ENCODE measurements around the gene ABLIM2. TPM values are rescaled to one million over a fixed set of nuclear protein-coding genes. Genes with fewer than 3 reads are reported as not detected.

ABLIM2 gene
- total and polyA plus RNA-seq, 2 of the 4 experiments (the other 2 are of a cell fraction), result under 0.01 to 0.10 TPM

GRCh38 chr4:7998447-7998846, 160.2 kb downstream of the ABLIM2 start:
- no peak overlapping the region for H2AK5ac ChIP-seq (ENCODE audit: low read depth, low read length)
- in situ Hi-C loops (cut with MboI; ENCODE audit: low sequenced_read_pairs), result no loop called here

More at GRCh38 chr4:7998447-7998846, 160.2 kb downstream of the ABLIM2 start:
- no peaks in the 10 kb centered on the region for H3K79me1 ChIP-seq (ENCODE audit: low read depth in 1 of 2, low read length in 2 of 2)
- H3K18ac ChIP-seq (ENCODE audit: low read depth, low read length), result no peak overlapping the region
- H3K56ac ChIP-seq (ENCODE audit: extremely low read depth, insufficient read depth, low read length), result no peak overlapping the region
- intact Hi-C loops (cut with micrococcal nuclease), result no loop called here
- no peak for ATAC-seq (ENCODE audit: low read depth)
- H2BK120ac ChIP-seq (ENCODE audit: low read depth, low read length), result no peak overlapping the region
- H4K91ac ChIP-seq (ENCODE audit: insufficient read depth, low read depth, low read length), result no peak overlapping the region
- no peaks in the 10 kb centered on the region for H3K9me1 ChIP-seq (ENCODE audit: insufficient read depth, low read length)
- no peak overlapping the region for H3K23ac ChIP-seq (ENCODE audit: low read depth, low read length)
- no peak overlapping the region for H3K4me3 ChIP-seq (ENCODE audit: insufficient read depth, low read depth, low read length)
- DNase-seq, result no peak
- no peaks in the 10 kb centered on the region for H3K4me1 ChIP-seq (ENCODE audit: control insufficient read depth, insufficient read depth, low read length)
- no peak overlapping the region for H4K5ac ChIP-seq (ENCODE audit: low read depth, low read length)
- dilution Hi-C loops (cut with HindIII; ENCODE audit: low sequenced_read_pairs, unreplicated experiment), result no loop called here
- H3K27me3 ChIP-seq (ENCODE audit: control insufficient read depth, insufficient read depth, low read length), result peaks cover 55% of the 10 kb centered on the region
- no peak overlapping the region for H3K4me2 ChIP-seq (ENCODE audit: low read depth, low read length)
- H3K14ac ChIP-seq (replicated peaks; ENCODE audit: low read depth, low read length), result no peak overlapping the region
- TF ChIP-seq CHD1 (IDR thresholded peaks at IDR 0.05; ENCODE audit: low read depth, low read length), result no peak
- TF ChIP-seq MAZ (IDR thresholded peaks at IDR 0.05; ENCODE audit: borderline replicate concordance, low read depth, low read length), result no peak
- no peak for TF ChIP-seq NFE2L2 (IDR thresholded peaks at IDR 0.05; ENCODE audit: low read depth, low read length)
- no peak for TF ChIP-seq FOS (IDR thresholded peaks at IDR 0.05; ENCODE audit: low read depth, low read length)
- no peak for TF ChIP-seq RFX5 (IDR thresholded peaks at IDR 0.05; ENCODE audit: low read depth, low read length)
- TF ChIP-seq MAFK (IDR thresholded peaks at IDR 0.05; ENCODE audit: low read depth, low read length), result no peak
- no peak for TF ChIP-seq POLR2A (IDR thresholded peaks at IDR 0.05; ENCODE audit: low read depth, low read length)
- TF ChIP-seq BHLHE40 (IDR thresholded peaks at IDR 0.05; ENCODE audit: low read depth, low read length), result no peak
- no peak for TF ChIP-seq RAD21 (IDR thresholded peaks at IDR 0.05; ENCODE audit: low read length)
- TF ChIP-seq CTCF (conservative IDR thresholded peaks at IDR 0.05; ENCODE audit: low read depth, low read length), result no peak
- no peak for TF ChIP-seq MXI1 (IDR thresholded peaks at IDR 0.05; ENCODE audit: borderline replicate concordance, low read depth, low read length)
- no peak overlapping the region for H2AK9ac ChIP-seq (replicated peaks; ENCODE audit: low read depth, low read length, poor library complexity)
- H3K36me3 ChIP-seq (ENCODE audit: control insufficient read depth, insufficient read depth, low read length), result no peaks in the 10 kb centered on the region
- H2BK20ac ChIP-seq (ENCODE audit: low read depth, low read length), result no peak overlapping the region
- no TSS peak for BruUV-seq (replicated peaks)
- ChIA-PET POLR2A (ENCODE audit: unreplicated experiment) (no interaction called here), CTCF (no interaction called here)
- H2AFZ ChIP-seq (replicated peaks; ENCODE audit: low read length, poor library complexity), result no peak overlapping the region
- H2BK5ac ChIP-seq (ENCODE audit: low read depth, low read length, poor library complexity, severe bottlenecking), result no peak overlapping the region
- H3K27ac ChIP-seq (ENCODE audit: insufficient read depth, low read length), result no peak overlapping the region
- H3K9ac ChIP-seq (ENCODE audit: low read depth, low read length), result no peak overlapping the region
- H4K8ac ChIP-seq (ENCODE audit: low read depth in 2 of 2, low read length in 2 of 2), result no peak overlapping the region
- no peaks in the 10 kb centered on the region for H4K20me1 ChIP-seq (ENCODE audit: insufficient read depth, low read length)
- WGBS, 2 experiments (ENCODE audit: extremely low coverage in 2 of 2, insufficient read length in 1 of 2), result 100% methylated on average over 1 of the region's 8 CpGs; no CpG with 5 or more reads in 1 of the 2 experiments
- H2BK15ac ChIP-seq (ENCODE audit: low read depth, low read length), result no peak overlapping the region
- peaks cover 5% of the 10 kb centered on the region for H3K9me3 ChIP-seq (ENCODE audit: control insufficient read depth, insufficient read depth, low read length)
- no peak overlapping the region for H3K4ac ChIP-seq (ENCODE audit: low read depth, low read length)
